AG04450 (cell line): ENCODE measurements around the gene WNK2. TPM values are rescaled to one million over a fixed set of nuclear protein-coding genes. Genes with fewer than 3 reads are reported as not detected.

ENCODE experiments used
- CTCF ChIA-PET: fragments of 300-600, 350-600 bp; formaldehyde crosslinking; extraction: SDS; loops from one replicate; lab custom pipeline; 2022; ENCODE audit warnings: antibody characterized with exemption, inconsistent platforms; lab: Charles Lee
- POLR2A ChIA-PET: fragments of 350-600 bp; formaldehyde crosslinking; extraction: SDS; loops from one replicate; lab custom pipeline; 2021; ENCODE audit warnings: antibody characterized with exemption, inconsistent platforms; lab: Yijun Ruan, JAX
- DNase-seq: peaks from one replicate; pipeline ENCODE4 v3.0.0-alpha.2; 2011; ENCODE audit warnings: low read depth, low spot score
- H3K27ac ChIP-seq: one replicate; pipeline ENCODE4 v1.5.1; 2012; ENCODE audit warnings: low read depth, low read length, control low read depth
- H3K27me3 ChIP-seq: one replicate; pipeline ENCODE4 v1.6.0; 2012; ENCODE audit warnings: low read length; ENCODE audit not compliant: control insufficient read depth, insufficient read depth
- H3K4me3 ChIP-seq: 2 replicates; pipeline ENCODE4 v1.5.1; 2011; ENCODE audit warnings: mild to moderate bottlenecking, low read depth, low read length, control low read depth
- H3K9me3 ChIP-seq: 2 replicates; pipeline ENCODE4 v1.5.1; 2012; ENCODE audit warnings: low read length; ENCODE audit not compliant: control insufficient read depth, insufficient read depth
- CTCF ChIP-seq: IDR thresholded peaks from 2 replicates; pipeline ENCODE4 v1.5.1; 2011; ENCODE audit warnings: low read depth, low read length, control low read depth, inconsistent platforms
- polyA plus RNA-seq: library from polyadenylated mRNA; depleted of rRNA; stranded (reverse); fragments of >200 nt; gene quantifications from 2 replicates; pipeline ENCODE4 v1.2.3, GENCODE V29; 2011

The WNK2 gene
- polyA plus RNA-seq, 1 experiment, result not detected

- TF ChIP-seq CTCF, result no peak
- CTCF ChIA-PET, result no interaction called here
- POLR2A ChIA-PET, result no interaction called here
- no peak overlapping the region for H3K27ac ChIP-seq
- no peak for DNase-seq
- no peak overlapping the region for H3K4me3 ChIP-seq
- no peaks in the 10 kb centered on the region for H3K27me3 ChIP-seq
- peaks cover 3% of the 10 kb centered on the region for H3K9me3 ChIP-seq
Measured at GRCh38 chr9:93218161-93218560, 34.2 kb downstream of the WNK2 start.

- DNase-seq, result no peak
- ChIA-PET POLR2A (no interaction called here), CTCF (no interaction called here)
- H3K9me3 ChIP-seq, result peaks cover 3% of the 10 kb centered on the region
- no peak for TF ChIP-seq CTCF
- H3K27ac ChIP-seq, result no peak overlapping the region
- H3K4me3 ChIP-seq, result no peak overlapping the region
- no peaks in the 10 kb centered on the region for H3K27me3 ChIP-seq
Measured at GRCh38 chr9:93218671-93219420, 34.9 kb downstream of the WNK2 start.

GRCh38 chr9:93219692-93220091 is 35.8 kb downstream of the WNK2 start:
- Histone ChIP-seq H3K27ac (no peak overlapping the region), H3K9me3 (peaks cover 3% of the 10 kb centered on the region), H3K27me3 (no peaks in the 10 kb centered on the region), H3K4me3 (no peak overlapping the region)
- DNase-seq, result no peak
- TF ChIP-seq CTCF, result no peak
- ChIA-PET CTCF (no interaction called here), POLR2A (no interaction called here)

- H3K27ac ChIP-seq, result no peak overlapping the region
- H3K27me3 ChIP-seq, result no peaks in the 10 kb centered on the region
- ChIA-PET CTCF (no interaction called here), POLR2A (no interaction called here)
- no peak for TF ChIP-seq CTCF
- no peak overlapping the region for H3K4me3 ChIP-seq
- H3K9me3 ChIP-seq, result no peaks in the 10 kb centered on the region; the same call in none of the 2 replicates
- DNase-seq, result no peak
Measured at GRCh38 chr9:93220627-93221026, 36.7 kb downstream of the WNK2 start.

GRCh38 chr9:93221044-93221443 is 37.1 kb downstream of the WNK2 start:
- POLR2A ChIA-PET, result no interaction called here

More at GRCh38 chr9:93221044-93221443, 37.1 kb downstream of the WNK2 start:
- DNase-seq, result no peak
- H3K9me3 ChIP-seq, result no peaks in the 10 kb centered on the region; the same call in none of the 2 replicates
- CTCF ChIA-PET, result no interaction called here
- no peaks in the 10 kb centered on the region for H3K27me3 ChIP-seq
- no peak overlapping the region for H3K4me3 ChIP-seq
- H3K27ac ChIP-seq, result no peak overlapping the region
- TF ChIP-seq CTCF, result no peak
